ENCODE measurements around the gene GINS2. TPM values are rescaled to one million over a fixed set of nuclear protein-coding genes. Genes with fewer than 3 reads are reported as not detected.

Gene GINS2
- total RNA-seq, 3 donors from 2014 or later, result 0.66 to 3.1 (median 1.1) TPM

DNA sequence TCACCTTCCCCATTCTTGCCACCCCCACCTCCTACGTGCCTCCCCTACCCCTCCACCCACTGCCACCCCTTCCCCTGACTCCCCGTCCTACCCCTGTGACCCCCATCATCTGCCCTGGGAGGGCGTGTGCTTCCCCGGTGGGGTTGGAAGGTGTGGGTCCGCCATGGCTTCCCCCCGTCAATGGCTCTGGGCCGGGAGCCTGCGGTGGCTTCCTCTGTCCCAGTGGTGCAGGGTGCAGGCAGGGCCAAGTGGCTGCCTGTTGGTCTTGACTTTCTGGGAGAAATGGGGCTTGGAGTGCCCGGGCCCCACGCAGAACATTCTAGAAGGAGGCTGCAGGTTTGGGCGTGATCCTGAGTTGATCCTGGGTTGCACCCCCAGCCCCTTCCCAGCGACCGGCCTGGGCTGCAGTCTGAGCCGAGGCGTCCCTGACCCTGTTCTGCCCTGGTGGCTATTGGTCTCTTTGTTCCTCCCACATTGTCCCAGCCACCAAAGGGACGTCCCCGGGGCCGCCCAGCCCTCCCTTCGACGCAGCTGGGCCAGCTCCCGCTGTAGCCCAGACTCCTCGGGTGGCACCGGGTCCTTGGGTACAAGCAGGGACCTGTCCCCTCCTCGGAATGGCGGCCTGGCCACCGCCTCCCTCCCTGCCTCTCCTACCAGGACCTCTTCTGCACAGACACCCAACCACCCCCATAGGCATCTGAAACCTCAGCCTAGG is 49.9 kb downstream of the GINS2 start:
- TF ChIP-seq POLR2AphosphoS5 (IDR thresholded peaks at IDR 0.05) (no peak), POLR2A (IDR thresholded peaks at IDR 0.05) (no peak)
- TF ChIP-seq, protein P1, sequence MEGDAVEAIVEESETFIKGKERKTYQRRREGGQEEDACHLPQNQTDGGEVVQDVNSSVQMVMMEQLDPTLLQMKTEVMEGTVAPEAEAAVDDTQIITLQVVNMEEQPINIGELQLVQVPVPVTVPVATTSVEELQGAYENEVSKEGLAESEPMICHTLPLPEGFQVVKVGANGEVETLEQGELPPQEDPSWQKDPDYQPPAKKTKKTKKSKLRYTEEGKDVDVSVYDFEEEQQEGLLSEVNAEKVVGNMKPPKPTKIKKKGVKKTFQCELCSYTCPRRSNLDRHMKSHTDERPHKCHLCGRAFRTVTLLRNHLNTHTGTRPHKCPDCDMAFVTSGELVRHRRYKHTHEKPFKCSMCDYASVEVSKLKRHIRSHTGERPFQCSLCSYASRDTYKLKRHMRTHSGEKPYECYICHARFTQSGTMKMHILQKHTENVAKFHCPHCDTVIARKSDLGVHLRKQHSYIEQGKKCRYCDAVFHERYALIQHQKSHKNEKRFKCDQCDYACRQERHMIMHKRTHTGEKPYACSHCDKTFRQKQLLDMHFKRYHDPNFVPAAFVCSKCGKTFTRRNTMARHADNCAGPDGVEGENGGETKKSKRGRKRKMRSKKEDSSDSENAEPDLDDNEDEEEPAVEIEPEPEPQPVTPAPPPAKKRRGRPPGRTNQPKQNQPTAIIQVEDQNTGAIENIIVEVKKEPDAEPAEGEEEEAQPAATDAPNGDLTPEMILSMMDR (IDR thresholded peaks at IDR 0.05), result no peak
- no peak for DNase-seq (ENCODE audit: low spot score in 2 of 2)
- Histone ChIP-seq H3K36me3 (no peaks in the 10 kb centered on the region), H3K27ac (peak overlapping the region in 1 of 2 donors; percentile 10), H3K4me3 (no peak overlapping the region), H3K4me1 (peaks cover 0 to 19% of the 10 kb centered on the region in 2 donors), H3K27me3 (no peaks in the 10 kb centered on the region), H3K9me3 (no peaks in the 10 kb centered on the region)
- intact Hi-C loops (cut with DNase I; ENCODE audit: low total_unique reads), result no loop called here

GRCh38 chr16:85637808-85638647 is 50.7 kb downstream of the GINS2 start:
- no peaks in the 10 kb centered on the region for H3K36me3 ChIP-seq
- H3K27me3 ChIP-seq, result no peaks in the 10 kb centered on the region
- no peak for DNase-seq (ENCODE audit: low spot score in 2 of 2)
- H3K9me3 ChIP-seq, result no peaks in the 10 kb centered on the region
- TF ChIP-seq, protein P1 (IDR thresholded peaks at IDR 0.05), result no peak
- H3K4me1 ChIP-seq, result peaks cover 0 to 19% of the 10 kb centered on the region in 2 donors
- no peak overlapping the region for H3K27ac ChIP-seq
- no peak overlapping the region for H3K4me3 ChIP-seq
- intact Hi-C loops (cut with DNase I; ENCODE audit: low total_unique reads), result no loop called here

DNA sequence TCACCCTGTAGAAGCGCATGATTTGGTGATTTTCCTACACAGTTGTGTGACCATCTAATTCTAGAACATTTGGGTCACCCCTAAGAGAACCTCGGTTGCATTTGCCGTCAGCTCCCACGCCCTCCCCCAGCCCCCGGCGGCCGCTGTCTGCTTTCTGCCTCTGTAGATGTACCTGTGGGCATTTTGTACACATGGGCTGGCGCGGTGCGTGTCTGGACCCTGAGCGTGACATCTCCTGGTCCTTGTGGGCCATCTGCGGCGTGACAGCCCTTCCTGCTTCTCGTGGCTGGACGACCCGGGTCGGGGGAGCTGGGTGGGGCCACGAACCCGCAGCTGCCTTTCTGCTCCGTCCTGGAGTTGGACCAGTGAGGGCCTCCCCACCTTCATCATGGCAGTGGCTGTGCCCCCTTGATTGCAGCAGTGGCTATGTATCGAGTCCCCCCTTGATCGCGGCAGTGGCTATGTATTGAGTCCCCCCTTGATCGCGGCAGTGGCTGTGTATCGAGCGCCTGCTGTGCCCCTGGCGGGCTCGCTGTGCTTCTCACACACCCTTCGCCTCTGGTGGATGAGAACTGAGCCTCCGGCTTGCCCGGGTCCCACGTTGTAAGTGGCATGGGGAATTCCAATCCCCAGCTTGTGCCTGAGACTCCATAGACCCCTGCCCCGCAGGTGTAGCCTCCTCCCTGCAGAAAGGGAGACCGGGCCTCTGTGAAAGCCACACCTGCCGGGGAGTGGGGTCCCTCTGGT is 51.5 kb downstream of the GINS2 start:
- no peaks in the 10 kb centered on the region for H3K36me3 ChIP-seq
- TF ChIP-seq, protein P1 (IDR thresholded peaks at IDR 0.05), result no peak
- no peak for TF ChIP-seq POLR2A (IDR thresholded peaks at IDR 0.05)
- TF ChIP-seq POLR2AphosphoS5 (IDR thresholded peaks at IDR 0.05), result no peak
- no peak for DNase-seq (ENCODE audit: low spot score in 2 of 2)
- H3K9me3 ChIP-seq, result no peaks in the 10 kb centered on the region
- H3K4me3 ChIP-seq, result no peak overlapping the region
- no peaks in the 10 kb centered on the region for H3K27me3 ChIP-seq
- H3K4me1 ChIP-seq, result peaks cover 0 to 19% of the 10 kb centered on the region in 2 donors
- intact Hi-C loops (cut with DNase I; ENCODE audit: low total_unique reads), result no loop called here
- no peak overlapping the region for H3K27ac ChIP-seq

DNA sequence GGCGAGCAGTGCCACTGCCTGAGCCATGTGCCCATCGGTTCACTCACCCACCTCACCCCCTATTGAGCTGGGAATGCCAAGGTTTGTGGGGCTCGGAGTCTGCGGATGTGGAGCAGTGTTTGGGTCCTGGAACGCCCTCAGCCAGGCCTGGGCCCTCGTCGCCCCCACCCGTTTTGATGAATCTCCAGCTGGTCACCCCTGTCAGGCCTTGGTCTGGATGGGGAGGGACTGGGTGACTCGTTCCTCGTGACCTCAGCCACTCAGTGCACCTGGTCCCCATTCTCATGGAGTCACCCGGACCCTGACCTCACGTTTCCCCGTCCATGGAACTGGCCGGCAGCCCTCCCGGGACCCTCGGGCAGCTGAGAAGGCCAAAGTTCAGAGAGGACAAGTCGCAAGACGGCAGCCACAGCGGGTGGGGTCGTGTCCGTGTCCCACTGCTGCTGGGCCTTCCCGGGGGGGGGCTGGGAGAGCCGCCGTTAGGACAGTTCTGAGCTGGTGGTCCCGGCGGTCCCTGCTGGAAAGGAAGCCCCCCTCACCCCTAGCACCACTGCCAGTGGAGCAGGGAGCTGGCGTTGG is 52.4 kb downstream of the GINS2 start:
- no peaks in the 10 kb centered on the region for H3K9me3 ChIP-seq
- no peaks in the 10 kb centered on the region for H3K27me3 ChIP-seq
- peaks cover 0 to 14% of the 10 kb centered on the region in 2 donors for H3K4me1 ChIP-seq
- no peak overlapping the region for H3K4me3 ChIP-seq
- no peak overlapping the region for H3K27ac ChIP-seq
- no peak for DNase-seq (ENCODE audit: low spot score in 2 of 2)
- H3K36me3 ChIP-seq, result no peaks in the 10 kb centered on the region
- intact Hi-C loops (cut with DNase I; ENCODE audit: low total_unique reads), result no loop called here
- TF ChIP-seq, protein P1 (IDR thresholded peaks at IDR 0.05), result no peak

All from breast epithelium (tissue), 4 donors.